ENCODE results near the gene ADD3.

ADD3 gene

GRCh38 chr10:110006358-110007160, 1.2 kb upstream of the ADD3 start:
- DNase-seq, result no peak

- no peak for DNase-seq
These were observed 553 bp upstream of the ADD3 start for GRCh38 chr10:110007161-110007700.

- DNase-seq, result no peak
These were observed 945 bp downstream of the ADD3 start for GRCh38 chr10:110008518-110009339.

- DNase-seq, result no peak
These were observed 2.1 kb downstream of the ADD3 start for GRCh38 chr10:110009736-110010475.

GRCh38 chr10:110010486-110011378, 2.9 kb downstream of the ADD3 start:
- no peak for DNase-seq

GRCh38 chr10:110011681-110012080, 3.9 kb downstream of the ADD3 start:
- no peak for DNase-seq

- DNase-seq, result no peak
These were observed 6.0 kb downstream of the ADD3 start for GRCh38 chr10:110013630-110014293.

GRCh38 chr10:110016039-110016438, 8.3 kb downstream of the ADD3 start:
- no peak for DNase-seq

- no peak for DNase-seq
These were observed 9.3 kb downstream of the ADD3 start for GRCh38 chr10:110017052-110017451.

GRCh38 chr10:110017907-110018306, 10.1 kb downstream of the ADD3 start:
- no peak for DNase-seq

GRCh38 chr10:110020265-110020664, 12.5 kb downstream of the ADD3 start:
- no peak for DNase-seq

- no peak for DNase-seq
These were observed 15.1 kb downstream of the ADD3 start for GRCh38 chr10:110022716-110023504.

GRCh38 chr10:110023785-110024465, 16.1 kb downstream of the ADD3 start:
- no peak for DNase-seq

- no peak for DNase-seq
These were observed 21.7 kb downstream of the ADD3 start for GRCh38 chr10:110029450-110029849.

GRCh38 chr10:110032801-110033700, 25.3 kb downstream of the ADD3 start:
- no peak for DNase-seq

GRCh38 chr10:110033701-110034235, 26.0 kb downstream of the ADD3 start:
- no peak for DNase-seq

- DNase-seq, result no peak
These were observed 26.8 kb downstream of the ADD3 start for GRCh38 chr10:110034596-110034995.

- no peak for DNase-seq
These were observed 27.5 kb downstream of the ADD3 start for GRCh38 chr10:110035070-110035921.
